Upper lobe of left lung (tissue), 4 donors: Measurements from ENCODE around the gene IRF8.
A peak's percentile ranks its signal among the peaks of the same experiment; 100 is the strongest.

Experiments used
- CTCF ChIP-seq, 6 experiments: fragments of 450-650 bp in 4 of 6; fragments of 200-600 bp in 2 of 6; sonication (generic) in 2 of 6; IDR thresholded peaks; one replicate each; pipeline ENCODE4 v1.5.1; 2016 to 2019; ENCODE audit warnings: antibody characterized with exemption in 6 of 6
- POLR2A ChIP-seq, 4 donors: fragments of 450-650 bp; IDR thresholded peaks; one replicate each; pipeline ENCODE4 v1.5.1; 2016 to 2017; ENCODE audit warnings: antibody characterized with exemption in 4 of 4, mild to moderate bottlenecking in 2 of 4

GRCh38 chr16:85903559-85903958 is 4.6 kb downstream of the IRF8 start:
- TF ChIP-seq CTCF (IDR thresholded peaks at IDR 0.05) (no peak), POLR2A (IDR thresholded peaks at IDR 0.05) (peak in 1 of 4 donors; percentile 35)
